ENCODE measurements around the gene SGPP1.
"Not testable (repeated sequence)": the region's sequence is repeated elsewhere in the genome, so short reads cannot be mapped to it uniquely, and the experiment has no call there.

SGPP1 gene, protein sequence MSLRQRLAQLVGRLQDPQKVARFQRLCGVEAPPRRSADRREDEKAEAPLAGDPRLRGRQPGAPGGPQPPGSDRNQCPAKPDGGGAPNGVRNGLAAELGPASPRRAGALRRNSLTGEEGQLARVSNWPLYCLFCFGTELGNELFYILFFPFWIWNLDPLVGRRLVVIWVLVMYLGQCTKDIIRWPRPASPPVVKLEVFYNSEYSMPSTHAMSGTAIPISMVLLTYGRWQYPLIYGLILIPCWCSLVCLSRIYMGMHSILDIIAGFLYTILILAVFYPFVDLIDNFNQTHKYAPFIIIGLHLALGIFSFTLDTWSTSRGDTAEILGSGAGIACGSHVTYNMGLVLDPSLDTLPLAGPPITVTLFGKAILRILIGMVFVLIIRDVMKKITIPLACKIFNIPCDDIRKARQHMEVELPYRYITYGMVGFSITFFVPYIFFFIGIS

DNA sequence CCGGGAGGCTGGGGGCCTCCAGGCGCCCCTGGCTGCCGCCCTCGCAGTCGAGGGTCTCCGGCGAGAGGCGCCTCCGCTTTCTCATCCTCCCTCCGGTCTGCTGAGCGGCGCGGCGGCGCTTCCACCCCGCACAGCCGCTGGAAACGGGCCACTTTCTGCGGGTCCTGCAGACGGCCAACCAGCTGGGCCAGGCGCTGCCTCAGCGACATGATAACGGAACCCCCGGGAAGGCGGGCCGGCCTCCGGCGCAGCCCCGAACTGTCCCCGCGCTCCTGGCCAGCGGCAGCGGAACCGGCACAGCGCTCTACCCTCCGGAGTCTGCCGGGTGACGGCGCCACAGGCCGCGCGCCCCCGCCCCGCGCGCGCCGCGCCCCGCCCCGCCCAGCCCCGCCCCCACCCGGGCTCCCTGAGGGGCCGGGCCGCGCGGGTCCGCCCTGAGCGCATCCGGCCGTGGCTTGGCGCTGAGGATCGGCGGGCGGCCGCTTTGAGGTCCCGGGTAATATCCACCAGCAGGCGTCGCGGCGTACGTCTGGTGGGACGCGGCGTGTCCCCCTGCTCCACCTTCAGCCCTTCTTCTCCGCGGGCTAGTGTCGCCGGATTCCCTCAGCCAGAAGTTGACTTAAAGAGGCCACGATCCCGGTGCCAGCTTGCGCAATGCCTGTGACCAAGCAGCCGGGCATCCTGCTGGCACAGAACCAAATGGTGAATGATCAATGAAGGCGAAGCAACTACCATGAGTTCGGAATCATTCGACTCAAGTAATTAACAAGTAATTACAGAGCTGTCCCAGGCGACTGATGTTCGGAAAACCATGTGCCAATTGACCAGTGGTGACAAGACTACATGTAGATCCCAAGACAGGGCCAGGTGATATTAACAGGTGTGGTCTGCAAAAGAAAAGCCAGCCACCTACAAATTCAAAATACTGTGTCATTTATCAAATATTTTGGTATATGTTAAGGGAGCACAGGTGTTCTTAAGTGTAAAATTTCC, at the start of gene SGPP1:
Gene SGPP1 (minus strand): TSS at position 330 of the 993 bp plus-strand sequence. CDS start 121 bp downstream, at position 209.
- DNase-seq = no peak

DNA sequence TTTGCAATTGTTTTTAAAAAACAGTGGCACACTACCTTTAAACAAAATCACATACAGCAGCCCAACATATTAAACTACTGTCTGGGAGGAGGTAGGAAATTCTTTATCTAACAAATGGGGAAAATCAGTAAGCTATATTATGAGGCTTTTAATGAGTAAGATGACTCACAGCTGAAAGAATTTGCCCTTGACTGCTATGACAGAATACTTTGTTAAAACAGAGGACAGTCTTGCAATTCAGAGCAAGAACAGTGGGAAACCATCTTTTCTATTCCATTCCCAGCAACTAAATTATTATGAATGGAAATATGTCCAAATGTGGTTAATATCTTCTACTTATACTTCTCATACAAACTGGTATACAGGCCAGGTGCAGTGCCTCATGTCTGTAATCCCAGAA, 49.2 kb upstream of the SGPP1 start:
- DNase-seq = no peak

DNA sequence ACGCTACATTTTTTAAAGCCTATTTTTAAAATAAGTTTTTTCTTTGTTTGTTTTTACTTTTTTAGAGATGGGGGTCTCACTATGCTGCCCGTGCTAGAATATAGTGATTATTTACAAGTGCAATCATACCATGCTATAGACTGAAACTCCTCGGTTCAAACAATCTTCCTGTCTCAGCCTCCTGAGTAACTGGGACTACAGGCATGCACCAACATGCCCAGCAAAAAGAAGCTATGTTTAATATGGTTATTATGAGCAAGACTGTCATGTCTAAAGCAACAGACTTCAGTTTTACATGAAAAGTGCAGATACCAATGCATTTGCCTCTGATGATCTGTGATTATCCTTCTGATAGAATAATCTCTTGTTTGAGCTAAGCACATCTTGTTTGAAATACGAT, 45.6 kb upstream of the SGPP1 start:
- DNase-seq = no peak

DNA sequence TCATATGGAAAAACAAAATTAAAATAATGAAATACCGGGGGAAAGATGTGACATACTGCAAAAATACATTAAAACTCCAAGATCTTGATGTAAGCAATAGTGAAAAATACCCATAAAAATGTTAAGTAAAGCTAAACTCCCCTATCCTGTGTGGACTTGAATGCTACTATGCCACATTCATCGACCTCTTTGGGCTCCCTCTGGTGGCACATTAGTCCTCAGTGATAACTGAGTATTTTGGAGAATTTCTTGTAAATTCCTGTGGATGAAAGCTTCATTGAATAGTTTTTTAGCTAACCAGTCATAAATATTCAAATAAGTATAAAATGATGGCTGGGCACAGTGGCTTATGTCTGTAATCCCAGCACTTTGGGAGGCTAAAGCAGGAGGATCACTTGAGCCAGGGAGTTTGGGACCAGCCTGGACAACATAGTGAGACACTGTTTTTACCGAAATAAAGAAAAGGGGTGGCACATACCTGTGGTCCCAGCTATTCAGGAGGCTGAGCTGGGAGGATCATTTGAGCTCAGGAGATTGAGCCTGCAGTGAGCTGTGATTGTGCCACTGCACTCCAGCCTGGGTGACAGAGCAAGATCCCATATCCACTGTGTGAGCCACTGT, 42.4 kb upstream of the SGPP1 start:
- no peak for DNase-seq

DNA sequence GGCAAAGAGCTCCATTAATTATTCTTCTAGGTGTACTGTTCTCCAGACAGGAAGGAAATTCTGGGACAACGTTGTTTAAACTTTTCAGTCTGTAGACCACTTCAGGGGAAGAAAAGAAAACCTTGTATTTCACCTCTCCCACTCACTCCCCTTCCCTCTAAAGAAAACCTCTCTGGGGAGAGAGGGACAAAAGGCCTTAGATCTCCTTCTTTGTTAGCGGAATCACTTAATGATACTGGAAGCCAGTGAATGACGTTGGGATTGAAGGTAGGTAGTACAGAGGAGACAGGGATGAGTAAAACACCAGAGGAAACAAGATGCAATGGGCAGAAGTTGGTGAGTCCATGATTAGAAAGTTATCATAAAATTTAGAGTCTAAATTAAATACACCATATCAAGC, 38.7 kb upstream of the SGPP1 start:
- no peak for DNase-seq

DNA sequence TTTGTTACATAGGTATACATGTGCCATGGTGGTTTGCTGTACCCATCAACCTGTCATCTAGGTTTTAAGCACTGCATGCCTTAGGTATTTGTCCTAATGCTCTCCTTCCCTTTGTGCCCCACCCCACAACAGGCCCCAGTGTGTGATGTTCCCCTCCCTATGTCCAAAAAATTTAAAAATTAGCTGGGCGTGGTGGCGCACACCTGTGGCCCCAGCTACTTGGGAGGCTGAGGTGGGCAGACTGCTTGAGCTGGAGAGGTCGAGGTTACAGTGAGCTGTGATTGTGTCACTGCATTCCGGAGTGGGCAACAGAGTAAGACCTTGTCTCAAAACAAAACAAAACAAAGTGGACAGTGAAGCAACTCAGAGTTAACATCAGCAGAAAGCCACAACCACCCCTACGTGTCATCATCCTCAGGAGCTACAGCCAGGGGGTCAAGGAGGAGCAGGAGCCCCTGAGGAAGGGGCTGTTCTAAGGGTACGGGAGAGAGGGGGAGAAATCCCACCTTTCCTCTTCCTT, 36.8 kb upstream of the SGPP1 start:
- DNase-seq = no peak

DNA sequence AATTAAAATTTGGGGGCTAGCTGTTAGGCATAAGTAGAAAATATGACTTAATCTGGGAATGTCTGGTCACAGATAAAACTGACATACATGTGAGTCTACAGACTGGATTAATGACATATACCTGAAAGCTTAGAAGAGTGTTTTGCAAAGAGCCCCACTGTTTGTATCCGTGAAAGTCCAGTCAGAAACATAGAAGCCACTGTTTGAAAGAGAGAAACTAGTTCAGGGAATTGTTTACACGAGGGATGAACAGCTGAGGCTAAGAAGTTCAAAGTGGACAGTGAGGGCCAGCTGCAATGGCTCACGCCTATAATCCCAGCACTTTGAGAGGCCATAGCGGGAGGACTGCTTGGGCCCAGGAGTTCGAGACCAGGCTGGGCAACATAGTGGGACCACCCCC, 36.2 kb upstream of the SGPP1 start:
- DNase-seq = no peak

DNA sequence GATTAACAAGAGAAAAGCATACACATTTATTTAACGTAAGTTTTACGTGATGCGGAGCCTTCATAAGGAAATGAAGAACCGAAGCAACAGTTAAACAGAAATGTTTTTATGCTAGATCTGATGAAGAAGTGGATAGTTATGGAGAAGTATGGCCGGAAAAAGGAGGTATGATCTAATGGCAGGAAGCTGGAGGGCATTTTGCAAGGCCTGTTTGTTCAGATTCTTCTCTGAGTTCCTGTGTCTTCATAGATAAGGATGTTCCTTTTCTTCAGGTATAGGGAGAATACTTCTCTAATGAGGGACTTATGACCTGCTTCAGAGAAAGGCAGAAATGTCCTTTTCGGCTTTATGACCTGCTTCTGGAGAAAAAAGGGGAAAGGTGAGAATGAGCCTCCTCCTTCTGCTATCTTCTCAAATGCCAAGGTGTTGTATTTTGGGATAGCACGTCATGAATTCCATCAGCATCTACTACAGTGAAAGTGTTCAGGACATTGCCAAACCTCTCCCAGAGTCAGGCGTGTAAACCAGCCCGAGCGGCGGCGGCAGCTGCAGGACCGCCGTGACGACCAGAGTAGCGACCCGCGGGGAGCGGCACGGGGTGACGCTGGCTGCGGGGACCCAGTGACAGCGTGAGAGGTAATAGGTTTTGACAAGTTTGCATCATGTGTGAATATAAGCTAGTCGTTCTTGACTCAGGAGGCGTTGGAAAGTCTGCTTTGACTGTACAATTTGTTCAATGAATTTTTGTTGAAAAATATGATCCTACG, 33.7 kb upstream of the SGPP1 start:
- DNase-seq = no peak

DNA sequence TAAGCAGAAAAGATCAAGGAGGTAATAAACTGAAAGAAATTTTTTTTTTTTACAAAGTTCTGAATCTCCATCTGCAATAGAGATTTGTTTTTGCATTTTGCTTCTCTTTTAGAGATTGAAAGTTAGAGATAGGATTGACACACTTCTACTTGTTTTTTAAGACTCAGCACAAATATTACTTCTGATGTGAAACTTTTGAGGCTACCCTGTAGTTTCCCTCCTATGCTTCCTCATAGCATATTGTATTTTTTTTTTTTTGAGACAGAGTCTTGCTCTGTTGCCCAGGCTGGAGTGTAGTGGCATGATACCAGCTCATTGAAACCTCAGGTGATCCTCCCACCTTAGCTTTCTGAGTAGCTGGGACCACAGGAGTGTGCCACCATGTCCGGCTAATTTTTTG, 32.1 kb upstream of the SGPP1 start:
- DNase-seq = no peak

DNA sequence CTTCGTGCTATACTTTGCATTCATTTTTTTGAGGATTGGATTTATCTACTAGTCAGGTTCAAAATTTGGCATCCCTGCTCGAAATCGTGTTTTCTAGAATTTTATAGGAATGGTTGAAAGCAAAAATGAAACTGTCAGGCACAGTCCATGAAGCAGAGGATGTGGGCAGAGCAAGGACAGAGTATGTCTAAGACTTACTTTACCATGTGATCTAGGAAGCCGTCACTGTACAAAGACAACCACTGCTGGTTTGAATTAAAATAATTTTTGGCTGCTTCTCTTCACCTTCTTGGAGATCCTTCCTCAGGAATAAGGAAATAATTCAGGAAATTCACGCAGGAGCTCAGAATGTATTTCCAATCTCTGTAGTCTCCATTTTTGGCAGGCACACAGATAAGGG, 31.6 kb upstream of the SGPP1 start:
- DNase-seq = no peak

DNA sequence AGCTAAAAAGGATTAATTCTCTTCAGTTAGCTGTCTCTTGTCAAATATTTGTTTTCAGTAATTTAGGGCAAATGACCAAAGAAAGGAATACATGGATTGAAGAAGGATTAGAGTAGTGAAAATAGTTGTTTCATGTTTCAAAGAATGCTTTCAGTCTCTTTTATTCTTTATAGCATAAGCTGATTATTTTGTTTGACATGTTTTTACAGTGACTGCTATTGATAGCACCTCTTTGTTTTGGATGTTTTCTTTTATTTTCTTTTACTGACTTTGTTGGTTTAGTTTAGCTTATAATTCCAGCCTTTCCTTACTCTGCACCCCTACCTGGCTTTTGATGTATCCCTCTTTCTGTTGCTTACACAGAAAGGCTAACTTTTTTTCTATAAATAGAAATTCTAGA, 29.3 kb upstream of the SGPP1 start:
- DNase-seq = no peak

DNA sequence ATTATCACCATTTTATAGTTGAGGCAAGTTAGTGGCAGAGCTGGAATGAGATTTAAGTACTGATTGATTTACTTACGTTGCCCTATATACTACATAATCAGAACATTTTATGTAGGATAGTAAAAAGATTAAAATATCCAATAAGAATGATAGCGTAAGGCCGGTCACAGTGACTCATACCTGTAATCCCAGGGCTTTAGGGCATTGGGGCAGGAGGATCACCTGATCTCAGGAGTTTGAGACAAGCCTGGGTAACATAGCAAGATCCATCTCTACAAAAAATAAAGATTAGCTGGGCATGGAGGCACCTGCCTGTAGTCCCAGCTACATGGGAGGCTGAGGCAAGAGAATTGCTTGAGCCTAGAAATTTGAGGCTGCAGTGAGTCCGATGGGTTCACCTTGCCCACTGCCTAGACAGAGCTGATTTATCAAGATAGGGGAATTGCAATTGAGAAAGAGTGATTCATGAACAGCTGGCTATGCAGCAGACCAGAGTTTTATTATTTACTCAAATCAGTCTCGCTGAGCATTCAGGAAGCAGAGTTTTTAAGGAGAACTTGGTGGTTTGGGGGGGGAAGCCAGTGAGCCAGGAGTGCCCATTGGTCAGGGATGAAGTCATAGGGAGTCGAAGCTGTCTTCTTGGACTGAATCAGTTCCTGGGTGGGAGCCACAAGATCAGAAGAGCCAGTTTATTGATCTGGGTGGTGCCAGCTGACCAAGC, 24.7 kb upstream of the SGPP1 start:
- DNase-seq = no peak

DNA sequence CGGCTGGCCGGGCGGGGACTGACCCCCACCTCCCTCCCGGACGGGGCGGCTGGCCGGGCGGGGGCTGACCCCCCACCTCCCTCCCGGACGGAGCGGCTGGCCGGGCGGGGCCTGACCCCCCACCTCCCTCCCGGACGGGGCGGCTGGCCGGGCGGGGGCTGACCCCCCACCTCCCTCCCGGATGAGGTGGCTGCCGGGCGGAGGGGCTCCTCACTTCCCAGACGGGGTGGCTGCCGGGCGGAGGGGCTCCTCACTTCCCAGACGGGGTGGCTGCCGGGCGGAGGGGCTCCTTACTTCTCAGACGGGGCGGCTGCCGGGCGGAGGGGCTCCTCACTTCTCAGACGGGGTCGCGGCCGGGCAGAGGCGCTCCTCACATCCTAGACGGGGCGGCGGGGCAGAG, 23.2 kb upstream of the SGPP1 start:
- DNase-seq = not testable (repeated sequence)

DNA sequence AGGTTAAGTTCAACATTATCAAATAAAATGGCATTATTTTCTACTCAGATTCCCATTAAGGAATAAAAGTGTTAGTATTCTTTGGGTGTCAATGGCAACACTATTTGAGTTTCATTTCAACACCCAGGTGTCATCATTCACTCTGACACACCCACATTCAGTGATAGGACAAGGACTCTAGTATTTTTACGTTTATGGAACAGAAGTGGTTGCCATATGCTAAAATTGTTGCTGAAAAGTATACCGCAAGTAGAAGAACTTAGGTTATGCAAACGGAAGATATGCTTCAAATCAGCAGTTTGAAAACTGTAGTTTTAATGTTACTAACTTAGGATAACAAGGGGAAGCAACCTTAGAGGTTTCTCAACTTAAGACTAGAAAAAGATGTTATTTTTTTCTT, 20.0 kb upstream of the SGPP1 start:
- no peak for DNase-seq

DNA sequence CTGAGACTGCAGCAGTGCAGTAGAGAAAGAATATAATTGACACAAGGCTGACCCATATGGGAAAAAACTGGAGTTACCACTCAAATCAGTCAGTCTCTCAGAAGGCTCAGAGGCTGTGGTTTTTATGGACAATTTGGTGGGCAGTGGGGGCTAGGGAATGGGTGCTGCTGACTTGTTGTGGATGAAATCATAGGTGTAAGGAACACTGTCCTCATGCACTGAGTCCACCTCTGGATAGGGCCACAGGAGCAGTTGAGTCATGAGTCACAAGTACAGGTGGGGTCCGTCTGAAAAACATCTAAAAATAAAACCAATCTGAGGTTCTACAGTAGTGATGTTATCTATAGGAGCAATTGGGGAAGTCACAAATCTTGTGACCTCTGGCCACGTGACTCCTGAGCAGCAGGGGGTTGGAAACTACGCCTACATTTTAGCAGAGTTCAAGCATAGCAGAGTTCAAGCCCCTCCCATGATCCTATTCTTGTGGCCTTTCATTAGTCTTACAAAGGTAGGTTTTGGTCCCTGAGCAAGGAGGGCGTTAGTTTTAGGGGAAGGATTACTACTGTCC, 18.1 kb upstream of the SGPP1 start:
- no peak for DNase-seq

DNA sequence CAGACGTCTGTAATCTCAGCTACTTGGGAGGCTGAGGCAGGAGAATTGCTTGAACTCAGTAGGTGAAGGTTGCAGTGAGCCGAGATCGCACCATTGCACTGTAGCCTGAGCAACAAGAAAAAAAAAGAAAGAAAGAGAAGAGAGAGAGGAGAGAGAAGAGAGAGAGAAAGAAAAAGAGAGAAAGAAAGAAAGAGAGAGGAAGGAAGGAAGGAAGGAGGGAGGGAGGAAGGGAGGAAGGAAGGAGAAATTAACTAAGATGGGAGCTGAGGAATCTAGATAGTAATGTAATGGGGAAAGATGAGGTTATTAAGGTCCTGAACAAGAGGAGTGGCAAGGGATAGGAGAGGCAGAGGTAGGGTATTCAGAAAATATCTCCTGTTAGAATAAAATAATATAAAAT, 17.4 kb upstream of the SGPP1 start:
- DNase-seq = no peak

DNA sequence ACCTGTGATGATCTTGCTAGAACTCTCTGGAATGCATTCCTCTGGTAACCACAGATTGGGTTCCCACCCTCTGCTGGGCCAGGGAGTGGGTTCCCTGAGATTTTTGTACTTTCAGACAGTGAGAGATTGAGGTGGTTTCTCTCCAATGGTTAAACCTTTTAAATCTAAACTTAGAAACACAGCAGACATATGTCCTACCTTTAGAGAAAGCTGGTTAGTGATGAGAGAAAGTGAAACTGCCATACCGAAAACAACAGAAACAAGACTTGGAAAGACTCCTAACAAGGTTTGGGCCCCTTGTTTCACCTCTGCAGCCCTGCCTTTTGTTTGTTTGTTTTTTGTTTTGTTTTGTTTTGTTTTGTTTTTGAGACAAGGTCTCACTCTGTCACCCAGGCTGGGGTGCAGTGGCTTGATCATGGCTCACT, 9.7 kb upstream of the SGPP1 start:
- no peak for DNase-seq

DNA sequence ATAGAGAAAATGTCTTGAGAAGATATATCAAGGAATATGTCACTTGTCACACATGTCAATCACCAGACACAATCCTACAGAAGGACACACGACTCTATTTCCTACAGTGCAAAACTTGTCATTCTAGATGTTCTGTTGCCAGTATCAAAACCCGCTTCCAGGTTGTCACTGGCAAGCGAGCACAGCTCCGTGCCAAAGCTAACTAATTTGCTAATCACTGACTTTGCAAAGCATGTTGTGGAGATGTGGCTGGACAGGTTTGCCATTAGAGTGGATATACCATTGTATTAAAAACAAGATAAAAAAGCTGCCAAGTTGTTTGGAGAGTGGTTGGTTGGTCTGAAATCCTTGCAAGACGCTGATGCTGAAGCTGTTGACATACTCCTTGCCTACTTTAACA, 7.9 kb upstream of the SGPP1 start:
- no peak for DNase-seq

DNA sequence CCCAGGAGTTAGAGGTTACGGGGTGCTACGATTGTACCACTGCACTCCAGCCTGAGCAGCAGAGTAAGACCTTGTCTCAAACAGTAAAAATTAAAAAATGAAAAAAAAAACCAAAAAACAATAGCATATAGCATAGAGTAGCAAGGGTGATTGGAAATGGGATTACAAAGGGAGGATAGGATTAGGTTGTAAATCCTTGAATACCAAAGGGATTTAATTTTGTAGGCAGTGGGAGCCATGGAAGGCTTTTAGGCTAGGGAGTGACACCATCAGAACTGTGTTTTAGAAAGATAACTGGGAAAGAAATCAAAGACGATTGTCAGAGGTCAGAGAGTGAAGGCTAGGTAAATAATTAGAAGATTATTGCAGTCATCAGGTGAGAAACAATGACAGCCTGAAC, 2.8 kb upstream of the SGPP1 start:
- DNase-seq = no peak

DNA sequence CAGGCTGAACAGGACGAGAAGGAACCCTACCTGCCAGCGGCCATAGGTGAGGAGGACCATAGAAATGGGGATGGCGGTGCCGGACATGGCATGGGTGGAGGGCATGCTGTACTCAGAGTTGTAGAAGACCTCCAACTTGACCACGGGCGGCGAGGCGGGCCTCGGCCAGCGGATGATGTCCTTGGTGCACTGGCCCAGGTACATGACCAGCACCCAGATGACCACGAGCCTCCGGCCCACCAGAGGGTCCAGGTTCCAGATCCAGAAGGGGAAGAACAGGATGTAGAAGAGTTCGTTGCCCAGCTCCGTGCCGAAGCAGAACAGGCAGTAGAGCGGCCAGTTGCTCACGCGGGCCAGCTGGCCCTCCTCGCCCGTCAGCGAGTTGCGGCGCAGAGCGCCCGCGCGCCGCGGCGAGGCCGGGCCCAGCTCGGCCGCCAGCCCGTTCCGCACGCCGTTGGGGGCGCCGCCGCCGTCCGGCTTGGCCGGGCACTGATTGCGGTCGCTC, 582 bp downstream of the SGPP1 start:
- no peak for DNase-seq

DNA sequence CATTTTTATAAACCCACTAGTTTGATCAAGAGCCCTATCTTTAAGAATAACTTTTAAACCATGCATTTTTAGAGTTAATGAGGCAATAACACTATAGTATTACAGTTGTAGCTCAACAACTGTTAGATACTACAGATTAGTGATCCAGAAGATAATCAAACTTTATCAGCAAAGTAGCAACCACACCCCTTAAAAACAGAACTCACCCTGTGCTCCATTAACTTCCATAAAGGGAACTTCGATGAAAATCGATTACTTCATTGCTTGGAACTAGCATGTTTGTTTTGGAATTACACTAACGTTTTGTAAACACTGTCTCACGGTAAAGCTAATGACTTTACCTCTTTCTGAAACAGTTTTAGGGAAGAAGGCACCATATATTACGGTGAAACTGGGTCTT, 1.4 kb downstream of the SGPP1 start:
- no peak for DNase-seq
